NCI-H146 treated with DMSO at 0.1 percent for 48 hours (cell line): ENCODE measurements around the gene ZBTB1.

Experiments used
- DNase-seq: peaks from one replicate; lab custom pipeline; 2025; ENCODE audit not compliant: unreplicated experiment; lab: John Stamatoyannopoulos, UW

The ZBTB1 gene, protein sequence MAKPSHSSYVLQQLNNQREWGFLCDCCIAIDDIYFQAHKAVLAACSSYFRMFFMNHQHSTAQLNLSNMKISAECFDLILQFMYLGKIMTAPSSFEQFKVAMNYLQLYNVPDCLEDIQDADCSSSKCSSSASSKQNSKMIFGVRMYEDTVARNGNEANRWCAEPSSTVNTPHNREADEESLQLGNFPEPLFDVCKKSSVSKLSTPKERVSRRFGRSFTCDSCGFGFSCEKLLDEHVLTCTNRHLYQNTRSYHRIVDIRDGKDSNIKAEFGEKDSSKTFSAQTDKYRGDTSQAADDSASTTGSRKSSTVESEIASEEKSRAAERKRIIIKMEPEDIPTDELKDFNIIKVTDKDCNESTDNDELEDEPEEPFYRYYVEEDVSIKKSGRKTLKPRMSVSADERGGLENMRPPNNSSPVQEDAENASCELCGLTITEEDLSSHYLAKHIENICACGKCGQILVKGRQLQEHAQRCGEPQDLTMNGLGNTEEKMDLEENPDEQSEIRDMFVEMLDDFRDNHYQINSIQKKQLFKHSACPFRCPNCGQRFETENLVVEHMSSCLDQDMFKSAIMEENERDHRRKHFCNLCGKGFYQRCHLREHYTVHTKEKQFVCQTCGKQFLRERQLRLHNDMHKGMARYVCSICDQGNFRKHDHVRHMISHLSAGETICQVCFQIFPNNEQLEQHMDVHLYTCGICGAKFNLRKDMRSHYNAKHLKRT

DNA sequence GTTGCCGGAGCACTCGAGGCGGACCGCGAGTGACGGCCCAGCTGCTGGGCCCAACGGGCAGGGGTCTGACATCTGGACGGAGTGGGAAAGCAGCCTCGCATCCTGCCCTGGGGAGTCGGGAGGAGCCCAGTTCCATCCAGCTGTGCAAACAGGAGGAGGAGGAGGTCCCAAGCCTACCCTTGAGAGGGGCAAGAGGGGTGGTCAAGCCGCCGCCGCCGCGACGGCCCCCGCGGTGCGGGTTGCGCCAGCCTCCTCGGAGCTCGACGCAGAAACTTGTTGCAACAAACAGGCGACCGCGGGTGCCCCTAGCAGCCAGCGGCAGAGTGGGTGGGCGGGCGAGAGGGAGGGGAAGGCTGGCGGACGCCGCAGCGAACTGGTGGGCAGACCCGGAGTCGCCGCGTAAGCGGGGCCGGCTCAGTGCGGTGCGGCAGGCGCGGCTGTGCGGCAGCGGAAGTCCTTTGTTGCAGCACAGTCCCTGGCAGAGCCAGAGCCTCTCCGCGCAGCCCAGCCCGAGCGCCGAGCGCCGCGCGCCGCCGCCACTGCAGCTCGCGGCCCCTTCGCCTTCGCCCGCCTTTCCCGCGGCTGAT, at the start of gene ZBTB1:
Gene ZBTB1, plus strand, starts transcription at position 461 of the 587 bp plus-strand sequence. CDS start 16,735 bp downstream, outside the sequence.
- peak; percentile 56 for DNase-seq

DNA sequence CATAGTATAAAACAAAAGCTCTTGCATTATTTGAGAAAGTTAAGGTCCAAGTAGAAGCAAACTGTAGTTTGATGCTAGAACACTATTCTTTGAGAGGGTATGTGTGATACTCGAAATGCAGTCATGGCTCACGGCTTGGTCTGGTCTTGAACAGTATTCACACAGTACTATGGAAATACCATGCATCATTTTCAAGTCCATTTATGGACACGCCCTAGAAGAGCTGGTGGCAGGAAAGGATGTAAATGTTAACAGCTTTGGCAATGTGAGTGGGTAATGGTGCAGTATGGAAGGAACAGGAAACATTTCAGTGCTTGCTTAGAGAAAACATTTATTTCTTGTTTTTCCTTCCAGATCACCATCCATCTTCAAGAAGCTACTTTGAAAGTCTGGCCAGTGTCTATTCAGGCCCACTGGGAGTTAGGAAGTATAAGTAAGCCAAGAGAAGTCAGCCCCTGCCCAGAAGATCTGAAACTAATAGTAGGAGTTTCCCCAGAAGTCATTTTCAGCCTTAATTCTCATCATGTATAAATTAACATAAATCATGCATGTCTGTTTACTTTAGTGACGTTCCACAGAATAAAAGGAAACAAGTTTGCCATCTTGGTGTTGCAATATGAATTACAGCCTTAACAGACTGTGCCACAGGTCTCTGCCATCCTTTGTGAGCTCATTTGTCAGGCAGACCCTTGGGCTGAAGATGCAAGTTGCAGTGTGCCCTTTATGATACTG, 45.0 kb upstream of the ZBTB1 start:
- DNase-seq, result no peak

DNA sequence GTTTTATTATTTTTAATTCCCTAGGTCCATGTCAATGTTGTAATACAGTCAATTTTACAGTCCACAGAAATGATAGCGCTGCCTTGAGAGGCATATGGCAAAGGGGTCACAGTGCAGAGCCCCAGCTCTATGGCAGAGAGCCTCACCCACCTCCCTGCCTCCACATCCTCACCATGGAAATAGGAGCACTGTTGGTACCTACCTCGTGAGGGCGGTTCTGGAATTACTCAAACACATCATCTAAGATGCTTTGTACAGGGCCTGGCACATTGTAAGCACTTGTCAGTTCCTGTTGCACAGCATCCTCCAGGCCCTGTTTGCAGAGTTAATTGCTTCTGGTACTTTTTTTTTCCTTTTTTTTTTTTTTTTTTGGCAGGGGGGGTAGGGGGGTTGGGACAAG, 43.3 kb upstream of the ZBTB1 start:
- no peak for DNase-seq

DNA sequence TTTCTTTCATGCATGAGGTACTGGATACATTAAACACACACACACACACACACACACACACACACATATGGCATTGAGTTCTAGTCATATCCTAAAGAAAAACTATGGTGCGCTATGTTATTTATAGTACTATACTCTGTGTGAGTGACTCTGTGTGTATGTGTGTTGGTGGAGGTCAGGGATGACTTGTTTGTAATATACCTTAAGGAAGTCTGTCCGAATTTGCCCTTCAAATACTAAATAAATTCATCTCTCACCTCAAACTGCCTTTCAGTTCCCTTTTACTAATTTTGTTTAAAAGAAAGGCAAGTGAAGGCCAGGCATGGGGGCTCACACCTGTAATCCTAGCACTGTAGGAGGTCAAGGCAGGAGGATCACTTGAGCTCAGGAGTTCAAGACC, 41.4 kb upstream of the ZBTB1 start:
- no peak for DNase-seq

DNA sequence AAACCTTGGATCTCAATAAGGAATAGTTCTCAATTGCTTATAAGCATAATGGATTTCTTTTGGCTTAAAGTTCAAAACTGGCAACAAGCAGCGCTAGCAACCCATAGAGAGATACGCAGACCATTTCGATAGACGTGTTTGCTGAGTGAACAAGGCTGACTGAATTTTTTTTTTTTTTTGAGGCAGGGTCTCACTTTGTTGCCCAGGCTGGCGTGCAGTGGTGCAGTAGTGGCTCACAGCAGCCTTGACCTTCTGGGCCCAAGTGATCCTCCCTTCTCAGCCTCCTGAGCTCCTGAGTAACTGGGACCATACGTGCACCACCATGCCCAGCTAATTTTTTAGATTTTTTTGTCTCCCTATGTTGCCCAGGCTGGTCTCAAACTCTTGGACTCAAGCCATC, 40.7 kb upstream of the ZBTB1 start:
- DNase-seq, result no peak

DNA sequence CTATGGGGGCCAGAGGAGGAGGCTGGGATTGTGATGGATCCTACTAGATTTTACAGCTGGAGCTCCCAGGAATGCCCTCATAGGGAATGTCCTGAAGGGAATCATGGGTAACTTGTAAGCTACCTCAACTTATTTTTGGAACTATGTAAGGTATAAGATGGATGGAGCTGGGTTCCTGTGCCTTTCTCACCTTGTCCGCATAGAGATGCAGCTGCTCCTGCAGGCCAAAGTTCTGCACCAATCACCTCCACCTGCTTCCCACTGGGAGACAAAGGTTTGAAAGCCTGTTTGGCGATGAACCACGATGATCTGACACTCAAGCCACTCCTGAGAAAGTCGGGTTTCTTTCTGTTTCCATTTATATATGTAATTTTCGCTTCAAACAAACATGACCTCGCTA, 39.9 kb upstream of the ZBTB1 start:
- DNase-seq, result peak; percentile 29

DNA sequence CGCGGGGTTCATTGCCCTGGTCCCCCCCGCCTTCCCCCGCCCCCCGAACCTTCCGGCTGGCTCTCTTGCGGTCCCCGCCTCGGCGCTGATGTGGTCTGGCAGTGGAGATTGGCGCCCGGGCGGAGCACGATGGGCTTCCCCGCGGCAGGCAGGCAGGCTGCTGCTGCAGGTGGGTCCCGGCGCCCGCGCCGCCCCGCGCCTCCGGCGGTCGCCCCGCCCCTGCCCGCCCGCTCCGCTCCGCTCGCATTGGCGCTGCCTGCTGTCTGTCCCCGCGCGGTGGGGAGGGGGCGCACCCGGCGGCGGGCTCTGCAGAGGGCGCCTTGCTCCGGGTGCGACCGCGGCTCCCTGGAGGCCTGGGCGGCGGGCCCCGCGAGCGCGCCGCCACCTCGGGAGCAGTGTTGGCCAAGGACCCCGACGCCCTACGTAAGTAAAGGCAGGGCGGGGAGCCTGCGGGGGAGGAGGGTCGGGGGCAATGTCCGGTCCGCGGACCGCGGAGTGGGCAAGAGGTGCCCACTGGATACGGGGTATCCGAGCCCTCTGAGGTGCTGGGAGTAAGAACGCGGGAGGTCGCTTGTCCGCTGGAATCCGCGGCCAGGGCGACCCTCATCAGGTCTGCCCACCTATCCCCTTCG, 39.3 kb upstream of the ZBTB1 start, which contains the start of gene AKAP5:
Gene AKAP5, plus strand, starts transcription at position 309 of the 632 bp plus-strand sequence. CDS start 2,896 bp downstream, outside the sequence.
- DNase-seq, result peak; percentile 54

DNA sequence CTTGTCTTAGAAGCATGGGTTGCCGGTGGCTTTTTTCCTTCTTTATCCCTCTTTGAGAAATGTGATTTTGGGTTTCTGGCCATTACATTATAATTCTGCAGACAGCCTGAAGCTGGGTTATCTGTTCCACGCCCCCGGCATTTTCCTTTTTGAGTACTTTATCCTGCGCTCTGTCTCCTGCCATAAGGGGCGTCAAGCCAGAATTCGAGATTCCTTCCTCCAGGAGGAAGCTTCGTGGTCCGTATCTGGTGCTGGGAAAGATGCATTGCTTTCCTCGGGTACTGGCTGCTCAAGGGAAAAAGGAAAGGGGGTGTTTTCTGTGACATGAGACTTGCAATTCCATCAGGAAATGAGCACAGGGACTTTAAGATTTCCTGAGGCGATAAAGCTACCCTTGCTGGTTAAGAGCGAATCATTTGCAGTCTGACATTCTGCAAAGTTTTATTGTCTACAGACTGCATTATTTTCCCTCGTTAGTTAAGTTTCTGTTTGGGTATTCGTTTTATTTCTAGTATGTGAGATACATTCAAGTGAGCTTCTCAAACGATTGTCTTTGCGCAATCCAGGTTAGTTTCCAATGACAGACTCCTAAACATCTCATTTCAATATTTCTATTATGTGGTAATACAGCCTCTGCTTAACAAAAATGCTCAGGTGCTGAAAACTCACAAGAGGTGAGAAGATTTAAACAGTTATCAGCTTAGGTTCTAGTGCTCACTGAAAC, 38.6 kb upstream of the ZBTB1 start:
- DNase-seq, result peak; percentile 1

DNA sequence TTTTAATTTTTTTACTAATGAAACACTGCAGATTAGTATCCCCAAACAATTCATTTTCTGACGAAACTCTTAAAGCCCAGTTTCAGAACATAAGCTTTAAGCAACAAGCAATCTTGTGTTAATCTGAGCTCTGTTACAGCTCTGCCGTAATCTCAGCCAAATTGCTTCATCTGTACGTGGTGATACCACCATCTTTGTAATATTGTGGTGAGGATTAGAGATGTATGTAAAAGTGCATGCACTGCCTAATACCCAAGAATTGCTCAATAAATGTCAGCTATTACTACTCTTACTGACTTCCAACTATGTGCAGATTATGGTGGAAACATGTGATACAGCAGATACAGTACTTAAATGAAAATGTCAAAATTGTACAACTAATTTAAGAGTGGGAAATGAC, 37.5 kb upstream of the ZBTB1 start:
- DNase-seq, result no peak

DNA sequence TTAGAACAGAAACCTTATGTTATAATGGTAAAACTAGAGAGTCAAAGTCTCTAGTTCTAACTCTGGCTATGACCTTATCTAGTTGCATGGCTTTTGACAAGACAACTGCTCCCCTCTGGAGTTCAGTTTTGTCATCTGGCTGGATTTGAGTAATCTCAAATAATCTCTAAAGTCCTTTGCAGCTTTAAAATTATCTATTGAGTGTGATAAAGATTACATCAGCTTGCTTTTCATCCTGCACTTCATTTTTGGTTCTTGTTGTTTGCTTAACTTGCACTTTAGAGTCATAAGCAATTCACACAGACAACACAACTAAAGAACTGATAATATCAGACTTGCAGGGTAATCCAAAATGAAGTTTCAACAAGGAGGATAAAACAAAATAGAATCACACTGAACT, 37.0 kb upstream of the ZBTB1 start:
- DNase-seq, result no peak

DNA sequence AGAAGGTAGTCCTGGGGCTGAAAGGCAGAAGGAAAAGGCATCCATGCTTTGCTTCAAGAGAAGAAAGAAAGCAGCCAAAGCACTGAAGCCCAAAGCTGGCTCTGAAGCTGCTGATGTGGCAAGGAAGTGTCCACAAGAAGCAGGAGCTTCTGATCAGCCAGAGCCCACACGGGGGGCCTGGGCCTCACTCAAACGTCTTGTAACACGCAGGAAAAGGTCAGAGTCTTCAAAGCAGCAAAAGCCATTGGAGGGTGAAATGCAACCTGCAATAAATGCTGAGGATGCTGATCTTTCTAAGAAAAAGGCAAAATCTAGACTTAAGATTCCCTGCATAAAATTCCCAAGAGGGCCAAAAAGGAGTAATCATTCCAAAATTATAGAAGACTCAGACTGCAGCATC, 36.1 kb upstream of the ZBTB1 start:
- DNase-seq, result no peak

DNA sequence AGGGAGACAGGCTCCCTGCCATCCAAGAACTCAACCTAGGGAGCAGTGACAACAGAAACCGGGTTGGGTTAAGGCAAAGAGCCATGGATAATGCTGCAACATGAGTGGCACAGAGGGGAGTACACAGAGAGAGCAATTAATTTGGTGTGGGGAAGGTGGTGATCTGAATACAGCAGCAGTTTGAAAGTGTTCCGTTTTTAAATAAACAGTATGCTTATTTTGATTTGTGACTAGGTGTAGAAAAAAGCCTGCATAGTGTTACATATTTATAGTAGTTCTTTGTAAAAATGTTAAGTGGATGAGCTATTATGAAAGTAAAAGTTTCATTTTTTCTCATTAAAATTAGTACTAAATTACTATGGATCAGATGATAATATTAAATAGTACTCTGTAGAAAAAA, 30.5 kb upstream of the ZBTB1 start:
- no peak for DNase-seq

DNA sequence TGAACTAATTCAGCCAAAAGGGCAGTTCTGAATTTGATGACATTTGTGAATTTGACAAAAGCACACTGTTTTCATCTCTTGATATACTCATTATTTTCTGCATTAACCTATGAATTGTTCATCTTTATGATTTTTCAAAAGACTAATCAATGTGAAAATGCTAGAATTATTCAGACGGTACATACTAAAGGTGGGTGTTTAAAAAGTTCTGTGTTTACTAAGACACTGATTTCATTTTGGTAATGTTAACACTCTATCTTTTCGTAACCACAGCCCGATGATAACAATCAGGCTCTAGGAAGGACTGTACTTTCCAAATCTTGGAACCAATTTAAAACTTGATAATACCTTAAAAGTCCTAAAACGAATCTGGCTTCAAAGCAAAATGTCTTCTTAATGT, 29.9 kb upstream of the ZBTB1 start:
- DNase-seq, result no peak

DNA sequence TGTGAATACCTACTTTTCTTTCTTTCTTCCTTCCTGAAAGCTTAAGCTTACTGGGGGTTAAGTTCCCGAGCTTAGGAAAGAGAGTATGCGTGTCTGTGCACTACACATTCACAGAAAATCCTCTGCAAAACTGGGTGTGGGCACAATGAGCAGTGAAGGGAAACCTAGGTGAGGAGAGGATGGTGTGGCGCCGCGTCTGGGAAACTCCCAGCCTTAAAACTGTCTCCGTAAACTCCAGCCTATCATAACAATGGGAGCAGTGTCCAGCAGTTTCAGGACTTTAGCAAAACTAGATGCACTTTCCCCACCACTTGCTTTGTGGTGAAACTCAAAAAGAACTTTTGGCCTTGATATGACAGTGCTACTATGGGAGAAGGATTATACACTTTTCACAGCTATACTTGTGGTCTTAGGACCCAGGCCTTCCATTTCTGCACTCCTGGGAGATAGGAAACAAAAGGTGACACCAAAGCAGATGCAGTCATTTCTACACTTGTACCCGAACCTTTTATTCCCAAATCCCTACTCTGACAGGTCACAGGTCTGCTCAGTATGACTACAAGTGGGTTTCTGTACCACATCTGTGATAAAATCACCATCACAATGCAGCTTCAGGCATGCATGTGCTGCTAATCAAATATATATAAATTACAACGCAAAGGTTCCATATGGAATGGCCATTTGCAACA, 28.8 kb upstream of the ZBTB1 start:
- DNase-seq, result no peak

DNA sequence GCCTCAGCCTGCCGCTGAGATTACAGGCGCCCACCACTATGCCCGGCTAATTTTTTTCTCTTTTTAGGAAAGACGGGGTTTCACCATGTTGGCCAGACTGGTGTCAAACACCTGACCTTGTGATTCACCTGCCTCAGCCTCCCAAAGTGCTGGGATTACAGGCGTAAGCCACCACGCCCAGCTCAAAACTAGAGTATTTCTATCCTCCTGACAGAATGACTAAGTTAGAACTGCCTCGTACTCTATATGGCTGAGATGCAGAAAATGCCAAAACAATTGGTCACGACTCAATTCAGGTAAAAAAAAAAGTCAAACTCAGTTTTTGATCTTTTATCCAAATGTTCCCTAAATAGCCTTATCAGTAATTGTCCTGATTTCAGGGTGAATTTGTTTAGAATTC, 28.1 kb upstream of the ZBTB1 start:
- no peak for DNase-seq

DNA sequence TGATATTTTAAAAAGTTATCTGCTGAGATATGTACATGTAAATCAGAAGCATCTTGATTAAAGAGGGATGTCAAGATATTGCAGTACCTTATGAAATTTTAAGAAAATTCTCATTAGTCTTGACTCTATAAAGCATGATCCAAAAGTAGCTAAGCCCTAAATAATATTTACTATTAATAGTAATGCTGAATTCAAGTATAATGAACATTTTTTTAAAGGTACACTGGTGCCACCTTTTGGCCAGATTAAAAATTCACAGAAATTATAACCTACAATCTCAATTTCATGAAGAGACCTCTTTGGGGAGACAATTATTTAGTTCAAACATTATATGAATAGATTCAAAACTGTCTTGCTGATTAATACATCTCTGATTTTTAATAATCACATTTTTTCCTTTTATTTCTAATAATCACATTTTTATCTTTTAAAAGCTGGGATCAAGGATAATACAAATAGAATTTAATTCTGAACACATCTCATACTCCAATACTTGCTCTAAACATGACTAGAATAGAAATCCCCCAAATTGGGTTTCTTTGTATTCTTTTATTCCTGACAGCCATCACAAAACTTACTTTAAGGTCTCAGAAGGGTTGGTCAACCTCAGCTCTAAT, 25.8 kb upstream of the ZBTB1 start:
- no peak for DNase-seq

DNA sequence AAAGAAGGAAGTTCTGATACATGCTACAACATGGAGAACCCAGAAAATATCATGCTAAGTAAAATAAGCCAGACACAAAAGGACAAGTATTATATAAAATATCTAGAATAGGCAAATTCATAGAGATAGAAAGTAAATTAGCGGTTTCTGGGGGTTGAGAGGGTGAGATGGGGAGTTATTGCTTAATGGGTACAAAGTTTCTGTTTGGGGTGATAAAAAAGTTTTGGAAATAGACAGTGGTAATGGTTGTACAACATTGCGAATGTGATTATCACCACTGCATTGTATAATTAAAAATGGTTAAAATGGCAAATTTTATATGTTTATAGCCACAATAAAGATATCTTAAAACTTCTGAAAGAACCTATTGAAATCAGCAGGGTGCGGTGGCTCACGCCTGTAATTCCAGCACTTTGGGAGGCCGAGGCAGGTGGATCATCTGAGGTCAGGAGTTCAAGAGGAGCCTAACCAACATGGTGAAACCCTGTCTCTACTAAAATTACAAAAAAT, 15.9 kb upstream of the ZBTB1 start:
- no peak for DNase-seq

DNA sequence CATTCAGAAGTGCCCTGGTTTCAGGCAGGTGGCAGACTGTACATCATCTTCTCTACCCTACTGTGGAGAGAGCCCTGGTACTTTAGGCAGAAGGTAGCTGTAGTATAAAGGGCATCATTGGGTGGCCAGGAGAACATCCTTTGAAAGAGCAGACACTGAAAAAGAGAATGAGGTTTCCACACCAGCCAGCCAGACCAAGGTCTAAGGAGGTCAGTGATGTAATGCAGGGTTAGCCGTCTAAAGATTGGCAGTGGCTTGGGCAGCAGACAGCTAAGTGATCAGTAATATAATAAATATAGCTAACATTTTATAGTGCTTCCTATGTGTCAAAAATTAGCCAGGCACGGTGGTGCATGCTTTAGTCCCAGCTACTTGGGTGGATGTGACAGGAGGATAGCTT, 12.9 kb upstream of the ZBTB1 start:
- DNase-seq, result no peak

DNA sequence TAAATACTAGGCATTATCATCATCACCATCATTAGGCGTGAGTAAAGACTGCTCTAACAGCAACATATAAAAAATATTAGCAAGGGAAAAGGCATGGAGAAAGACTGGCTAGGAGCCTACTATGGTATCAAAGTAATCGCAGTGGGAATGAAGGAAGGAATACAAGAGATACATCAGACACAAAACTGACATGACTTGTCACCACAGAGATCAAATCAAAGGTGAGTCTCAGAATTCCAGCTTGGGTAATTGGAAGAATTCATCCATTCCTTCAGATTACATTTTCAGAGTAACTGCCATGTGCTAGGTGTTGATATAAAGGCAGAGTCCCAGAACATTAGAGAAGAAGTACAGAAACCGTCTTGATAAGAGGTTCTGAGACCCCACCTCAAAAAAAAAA, 11.1 kb upstream of the ZBTB1 start:
- DNase-seq, result no peak
